K562 (cell line): ENCODE data around the gene MTHFSD. TPM values are rescaled to one million over a fixed set of nuclear protein-coding genes. Genes with fewer than 3 reads are reported as not detected.

ENCODE experiments used
- CCAR2 ChIP-seq: fragments of 200-400 bp; formaldehyde crosslinking; IDR thresholded peaks from 2 replicates; pipeline ENCODE4 v1.6.1; 2017; ENCODE audit warnings: mild to moderate bottlenecking, low read depth, low read length
- CREM ChIP-seq: IDR thresholded peaks from 2 replicates; pipeline ENCODE4 v1.6.1; 2014; ENCODE audit warnings: antibody characterized with exemption, low read depth
- FOXJ2 ChIP-seq: fragments of 200-800 bp; sonication (Bioruptor generic); IDR thresholded peaks from 2 replicates; pipeline ENCODE4 v1.6.1; 2016; ENCODE audit warnings: missing genetic modification characterization, missing compliant biosample characterization
- IRF2 ChIP-seq: sonication (generic); formaldehyde crosslinking; IDR thresholded peaks from 2 replicates; pipeline ENCODE4 v1.8.1; 2022; ENCODE audit warnings: mild to moderate bottlenecking, missing genetic modification reagents
- MTA2 ChIP-seq: fragments of 450-650 bp; IDR thresholded peaks from 2 replicates; pipeline ENCODE4 v1.6.1; 2016; ENCODE audit warnings: low read depth
- POLR2G ChIP-seq: fragments of 200-400 bp; formaldehyde crosslinking; IDR thresholded peaks from 2 replicates; pipeline ENCODE4 v1.6.1; 2017; ENCODE audit warnings: low read depth, mild to moderate bottlenecking, antibody characterized with exemption, low read length, moderate library complexity
- PPARD ChIP-seq: fragments of 250-450 bp; sonication (Bioruptor Pico); IDR thresholded peaks from 2 replicates; pipeline ENCODE4 v1.8.0; 2022; ENCODE audit warnings: inconsistent platforms, mild to moderate bottlenecking, moderate library complexity
- RBM34 ChIP-seq: fragments of 200-400 bp; formaldehyde crosslinking; IDR thresholded peaks from 2 replicates; pipeline ENCODE4 v1.6.1; 2018; ENCODE audit warnings: low read length, borderline replicate concordance; ENCODE audit not compliant: insufficient read depth
- SP2 ChIP-seq: IDR thresholded peaks from 2 replicates; pipeline ENCODE4 v1.6.1; 2011; ENCODE audit warnings: mild to moderate bottlenecking, low read depth, low read length, moderate library complexity; ENCODE audit not compliant: poor library complexity, severe bottlenecking; ENCODE audit errors: extremely low read depth
- STAG1 ChIP-seq: sonication (generic); formaldehyde crosslinking; IDR thresholded peaks from 2 replicates; pipeline ENCODE4 v1.5.0; 2020; ENCODE audit warnings: missing genetic modification reagents, borderline replicate concordance
- ZNF175 ChIP-seq: fragments of 200-800 bp; sonication (Bioruptor generic); IDR thresholded peaks from 2 replicates; pipeline ENCODE4 v1.6.1; 2016; ENCODE audit warnings: low read depth, mild to moderate bottlenecking, missing genetic modification characterization, missing compliant biosample characterization
- ZNF232 ChIP-seq: sonication (generic); formaldehyde crosslinking; IDR thresholded peaks from 2 replicates; pipeline ENCODE4 v1.8.0; 2022; ENCODE audit warnings: mild to moderate bottlenecking, missing genetic modification reagents
- ZNF24 ChIP-seq: fragments of 450-650 bp; IDR thresholded peaks from 2 replicates; pipeline ENCODE4 v1.6.1; 2016
- ZNF436 ChIP-seq: fragments of 250-450, 450-650 bp; sonication (Bioruptor Pico); formaldehyde crosslinking; IDR thresholded peaks from 2 replicates; pipeline ENCODE4 v1.7.0; 2020; ENCODE audit warnings: mild to moderate bottlenecking
- ZNF830 ChIP-seq: fragments of 250-450 bp; sonication (Bioruptor Pico); IDR thresholded peaks from 2 replicates; pipeline ENCODE4 v1.5.0; 2021; ENCODE audit warnings: mild to moderate bottlenecking
- polyA plus RNA-seq, 8 experiments: library from polyadenylated mRNA; depleted of rRNA in 4 of 8; stranded (reverse) in 5 of 8; unstranded in 3 of 8; fragments of >200 nt; fragmentation: Nextera tagmentation in 2 of 8; fragmentation: Illumina TruSeq in 1 of 8; extraction: Ambion mirVana in 2 of 8; extraction: Trizol in 1 of 8; gene quantifications; 2 replicates each; pipeline versions ENCODE4 v1.2.1 to v1.2.3, GENCODE V29; 2011 to 2014; ENCODE audit warnings: inconsistent platforms in 1 of 8, missing spikeins in 1 of 8
- total RNA-seq, 7 experiments: library from RNA; depleted of rRNA in 6 of 7; stranded (reverse); fragments of >200 nt in 6 of 7; fragmentation: Illumina TruSeq in 2 of 7; extraction: Trizol in 2 of 7; gene quantifications; 2 replicates each; pipeline versions ENCODE4 v1.2.1 to v1.2.3, GENCODE V29; 2011 to 2021; ENCODE audit warnings: low replicate concordance in 1 of 7
- TF ChIP-seq, protein P1 (sequence below): sonication (generic); formaldehyde crosslinking; IDR thresholded peaks from 2 replicates; pipeline ENCODE4 v1.8.1; 2022; ENCODE audit warnings: missing genetic modification reagents
- TF ChIP-seq, protein P2 (sequence below): IDR thresholded peaks from 3 replicates; pipeline ENCODE4 v1.6.1; 2011; ENCODE audit warnings: borderline replicate concordance, mild to moderate bottlenecking, moderate library complexity; ENCODE audit not compliant: insufficient read length; ENCODE audit errors: extremely low read depth
- TF ChIP-seq, protein P3 (sequence below): sonication (generic); formaldehyde crosslinking; IDR thresholded peaks from 2 replicates; pipeline ENCODE4 v1.8.1; 2023; ENCODE audit warnings: mild to moderate bottlenecking, missing genetic modification reagents
- TF ChIP-seq, protein P4 (sequence below): fragments of 450-650 bp; IDR thresholded peaks from 2 replicates; pipeline ENCODE4 v1.6.1; 2016; ENCODE audit warnings: antibody characterized with exemption
- TF ChIP-seq, protein P5 (sequence below): fragments of 450-650 bp; conservative IDR thresholded peaks from 2 replicates; pipeline ENCODE4 v1.6.1; 2016; ENCODE audit warnings: missing genetic modification characterization, low read depth, mild to moderate bottlenecking, missing compliant biosample characterization, moderate library complexity

MTHFSD gene
- total and polyA plus RNA-seq, 9 of the 15 experiments (the other 6 are each of a cell fraction or from before 2014, with no cell fraction given), result 3.2 to 20.2 (median 12.0) TPM

DNA sequence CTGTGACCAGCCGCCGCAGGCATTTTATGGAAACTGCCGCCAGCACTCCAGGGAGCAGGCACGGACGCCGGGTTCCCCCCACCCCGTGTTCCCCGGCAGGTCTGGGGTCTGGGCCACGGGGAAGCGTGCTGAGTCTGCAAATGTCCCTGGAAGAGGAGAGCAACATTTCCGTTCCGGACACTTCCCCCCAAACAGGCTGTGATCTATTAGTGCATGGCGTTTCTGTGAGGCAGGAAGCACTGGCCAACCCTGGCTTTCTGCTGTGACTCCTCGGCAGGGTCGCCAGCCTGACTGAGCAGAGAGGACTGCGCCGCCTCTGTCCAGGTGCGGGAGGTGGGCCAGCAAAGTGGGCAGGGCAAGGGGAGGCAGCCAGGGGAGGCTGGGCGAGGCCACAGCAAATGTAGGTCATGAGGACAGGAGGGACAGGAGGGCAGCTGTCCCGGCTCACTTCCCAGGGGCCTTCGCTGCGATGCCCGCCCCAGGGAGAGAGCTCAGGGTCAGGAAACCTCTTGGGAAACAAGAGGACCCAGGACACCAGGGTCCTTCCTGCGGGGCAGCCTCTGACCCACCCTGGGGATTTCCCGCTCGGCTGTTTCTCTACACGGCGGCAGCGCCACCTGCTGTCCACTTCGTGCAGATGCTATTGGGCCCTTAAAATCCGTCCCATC, 35.3 kb downstream of the MTHFSD start (continued):
- TF ChIP-seq CCAR2, result no peak
- TF ChIP-seq RBM34, result no peak
- TF ChIP-seq, protein P1, sequence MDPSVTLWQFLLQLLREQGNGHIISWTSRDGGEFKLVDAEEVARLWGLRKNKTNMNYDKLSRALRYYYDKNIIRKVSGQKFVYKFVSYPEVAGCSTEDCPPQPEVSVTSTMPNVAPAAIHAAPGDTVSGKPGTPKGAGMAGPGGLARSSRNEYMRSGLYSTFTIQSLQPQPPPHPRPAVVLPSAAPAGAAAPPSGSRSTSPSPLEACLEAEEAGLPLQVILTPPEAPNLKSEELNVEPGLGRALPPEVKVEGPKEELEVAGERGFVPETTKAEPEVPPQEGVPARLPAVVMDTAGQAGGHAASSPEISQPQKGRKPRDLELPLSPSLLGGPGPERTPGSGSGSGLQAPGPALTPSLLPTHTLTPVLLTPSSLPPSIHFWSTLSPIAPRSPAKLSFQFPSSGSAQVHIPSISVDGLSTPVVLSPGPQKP (CRISPR knock-in tag), result no peak
- TF ChIP-seq ZNF175 (CRISPR knock-in tag), result no peak
- TF ChIP-seq ZNF436 (CRISPR knock-in tag), result no peak
- TF ChIP-seq STAG1, result peak; percentile 52; the same call in 1 of the 2 replicates
- no peak for TF ChIP-seq POLR2G
- no peak for TF ChIP-seq SP2
- TF ChIP-seq, protein P2, sequence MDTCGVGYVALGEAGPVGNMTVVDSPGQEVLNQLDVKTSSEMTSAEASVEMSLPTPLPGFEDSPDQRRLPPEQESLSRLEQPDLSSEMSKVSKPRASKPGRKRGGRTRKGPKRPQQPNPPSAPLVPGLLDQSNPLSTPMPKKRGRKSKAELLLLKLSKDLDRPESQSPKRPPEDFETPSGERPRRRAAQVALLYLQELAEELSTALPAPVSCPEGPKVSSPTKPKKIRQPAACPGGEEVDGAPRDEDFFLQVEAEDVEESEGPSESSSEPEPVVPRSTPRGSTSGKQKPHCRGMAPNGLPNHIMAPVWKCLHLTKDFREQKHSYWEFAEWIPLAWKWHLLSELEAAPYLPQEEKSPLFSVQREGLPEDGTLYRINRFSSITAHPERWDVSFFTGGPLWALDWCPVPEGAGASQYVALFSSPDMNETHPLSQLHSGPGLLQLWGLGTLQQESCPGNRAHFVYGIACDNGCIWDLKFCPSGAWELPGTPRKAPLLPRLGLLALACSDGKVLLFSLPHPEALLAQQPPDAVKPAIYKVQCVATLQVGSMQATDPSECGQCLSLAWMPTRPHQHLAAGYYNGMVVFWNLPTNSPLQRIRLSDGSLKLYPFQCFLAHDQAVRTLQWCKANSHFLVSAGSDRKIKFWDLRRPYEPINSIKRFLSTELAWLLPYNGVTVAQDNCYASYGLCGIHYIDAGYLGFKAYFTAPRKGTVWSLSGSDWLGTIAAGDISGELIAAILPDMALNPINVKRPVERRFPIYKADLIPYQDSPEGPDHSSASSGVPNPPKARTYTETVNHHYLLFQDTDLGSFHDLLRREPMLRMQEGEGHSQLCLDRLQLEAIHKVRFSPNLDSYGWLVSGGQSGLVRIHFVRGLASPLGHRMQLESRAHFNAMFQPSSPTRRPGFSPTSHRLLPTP, result no peak
- TF ChIP-seq ZNF24, result no peak
- TF ChIP-seq, protein P3, sequence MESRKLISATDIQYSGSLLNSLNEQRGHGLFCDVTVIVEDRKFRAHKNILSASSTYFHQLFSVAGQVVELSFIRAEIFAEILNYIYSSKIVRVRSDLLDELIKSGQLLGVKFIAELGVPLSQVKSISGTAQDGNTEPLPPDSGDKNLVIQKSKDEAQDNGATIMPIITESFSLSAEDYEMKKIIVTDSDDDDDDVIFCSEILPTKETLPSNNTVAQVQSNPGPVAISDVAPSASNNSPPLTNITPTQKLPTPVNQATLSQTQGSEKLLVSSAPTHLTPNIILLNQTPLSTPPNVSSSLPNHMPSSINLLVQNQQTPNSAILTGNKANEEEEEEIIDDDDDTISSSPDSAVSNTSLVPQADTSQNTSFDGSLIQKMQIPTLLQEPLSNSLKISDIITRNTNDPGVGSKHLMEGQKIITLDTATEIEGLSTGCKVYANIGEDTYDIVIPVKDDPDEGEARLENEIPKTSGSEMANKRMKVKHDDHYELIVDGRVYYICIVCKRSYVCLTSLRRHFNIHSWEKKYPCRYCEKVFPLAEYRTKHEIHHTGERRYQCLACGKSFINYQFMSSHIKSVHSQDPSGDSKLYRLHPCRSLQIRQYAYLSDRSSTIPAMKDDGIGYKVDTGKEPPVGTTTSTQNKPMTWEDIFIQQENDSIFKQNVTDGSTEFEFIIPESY, result no peak
- TF ChIP-seq MTA2, result no peak
- TF ChIP-seq, protein P4, sequence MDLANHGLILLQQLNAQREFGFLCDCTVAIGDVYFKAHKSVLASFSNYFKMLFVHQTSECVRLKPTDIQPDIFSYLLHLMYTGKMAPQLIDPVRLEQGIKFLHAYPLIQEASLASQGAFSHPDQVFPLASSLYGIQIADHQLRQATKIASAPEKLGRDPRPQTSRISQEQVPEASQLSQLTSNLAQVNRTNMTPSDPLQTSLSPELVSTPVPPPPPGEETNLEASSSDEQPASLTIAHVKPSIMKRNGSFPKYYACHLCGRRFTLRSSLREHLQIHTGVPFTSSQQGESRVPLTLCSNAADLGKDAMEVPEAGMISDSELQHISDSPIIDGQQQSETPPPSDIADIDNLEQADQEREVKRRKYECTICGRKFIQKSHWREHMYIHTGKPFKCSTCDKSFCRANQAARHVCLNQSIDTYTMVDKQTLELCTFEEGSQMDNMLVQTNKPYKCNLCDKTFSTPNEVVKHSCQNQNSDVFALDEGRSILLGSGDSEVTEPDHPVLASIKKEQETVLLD, result no peak
- TF ChIP-seq ZNF232 (CRISPR knock-in tag), result no peak
- TF ChIP-seq, protein P5, sequence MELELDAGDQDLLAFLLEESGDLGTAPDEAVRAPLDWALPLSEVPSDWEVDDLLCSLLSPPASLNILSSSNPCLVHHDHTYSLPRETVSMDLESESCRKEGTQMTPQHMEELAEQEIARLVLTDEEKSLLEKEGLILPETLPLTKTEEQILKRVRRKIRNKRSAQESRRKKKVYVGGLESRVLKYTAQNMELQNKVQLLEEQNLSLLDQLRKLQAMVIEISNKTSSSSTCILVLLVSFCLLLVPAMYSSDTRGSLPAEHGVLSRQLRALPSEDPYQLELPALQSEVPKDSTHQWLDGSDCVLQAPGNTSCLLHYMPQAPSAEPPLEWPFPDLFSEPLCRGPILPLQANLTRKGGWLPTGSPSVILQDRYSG (tag), result no peak
- TF ChIP-seq PPARD (CRISPR knock-in tag), result no peak
- no peak for TF ChIP-seq FOXJ2 (tag)
- TF ChIP-seq ZNF830 (CRISPR knock-in tag), result no peak
- TF ChIP-seq CREM, result peak; percentile 14; the same call in 1 of the 2 replicates
- no peak for TF ChIP-seq IRF2
